HepG2 (cell line): ENCODE measurements around the gene GTF2H4. TPM values are rescaled to one million over a fixed set of nuclear protein-coding genes. Genes with fewer than 3 reads are reported as not detected.
A peak's percentile ranks its signal among the peaks of the same experiment; 100 is the strongest.

ENCODE experiments used
- ATF2 ChIP-seq: sonication (generic); formaldehyde crosslinking; IDR thresholded peaks from 2 replicates; pipeline ENCODE4 v1.4.0; 2020; ENCODE audit warnings: missing genetic modification reagents
- ATF7 ChIP-seq, 2 experiments: fragments of 450-650 bp in 1 of 2; sonication (generic) in 1 of 2; formaldehyde crosslinking in 1 of 2; IDR thresholded peaks; 2 replicates each; pipeline versions ENCODE4 v1.4.0 to v1.6.1; 2016 to 2020; ENCODE audit warnings: antibody characterized with exemption in 1 of 2, mild to moderate bottlenecking in 1 of 2, missing genetic modification reagents in 1 of 2
- BCL6 ChIP-seq: IDR thresholded peaks from 2 replicates; pipeline ENCODE4 v1.6.1; 2016; ENCODE audit warnings: missing genetic modification reagents, missing compliant biosample characterization
- ELF3 ChIP-seq: IDR thresholded peaks from 2 replicates; pipeline ENCODE4 v1.6.1; 2016; ENCODE audit warnings: missing genetic modification reagents, missing compliant biosample characterization
- HIVEP1 ChIP-seq: sonication (generic); formaldehyde crosslinking; IDR thresholded peaks from 2 replicates; pipeline ENCODE4 v1.4.0; 2020; ENCODE audit warnings: mild to moderate bottlenecking, missing genetic modification reagents
- LRRFIP1 ChIP-seq: sonication (generic); formaldehyde crosslinking; conservative IDR thresholded peaks from 2 replicates; pipeline ENCODE4 v1.4.0; 2020; ENCODE audit warnings: missing genetic modification reagents
- MAF1 ChIP-seq: sonication (generic); formaldehyde crosslinking; IDR thresholded peaks from 2 replicates; pipeline ENCODE4 v1.5.0; 2020; ENCODE audit warnings: missing genetic modification reagents, borderline replicate concordance
- MAFG ChIP-seq: sonication (generic); formaldehyde crosslinking; IDR thresholded peaks from 2 replicates; pipeline ENCODE4 v1.5.1; 2020; ENCODE audit warnings: mild to moderate bottlenecking, missing genetic modification reagents
- MEIS1 ChIP-seq: sonication (generic); formaldehyde crosslinking; IDR thresholded peaks from 2 replicates; pipeline ENCODE4 v1.9.0; 2021; ENCODE audit warnings: mild to moderate bottlenecking, missing genetic modification reagents, moderate library complexity, borderline replicate concordance
- SP4 ChIP-seq: sonication (generic); formaldehyde crosslinking; IDR thresholded peaks from 2 replicates; pipeline ENCODE4 v1.8.1; 2023; ENCODE audit warnings: mild to moderate bottlenecking, missing genetic modification reagents
- TOPORS ChIP-seq: sonication (generic); formaldehyde crosslinking; IDR thresholded peaks from 2 replicates; pipeline ENCODE4 v1.8.0; 2023; ENCODE audit warnings: mild to moderate bottlenecking, missing genetic modification reagents
- ZBTB26 ChIP-seq: IDR thresholded peaks from 2 replicates; pipeline ENCODE4 v1.6.1; 2016; ENCODE audit warnings: missing compliant biosample characterization, missing genetic modification reagents, borderline replicate concordance
- ZBTB4 ChIP-seq: sonication (generic); formaldehyde crosslinking; IDR thresholded peaks from 2 replicates; pipeline ENCODE4 v1.4.0; 2020; ENCODE audit warnings: missing genetic modification reagents, mild to moderate bottlenecking, borderline replicate concordance
- ZNF138 ChIP-seq: sonication (generic); formaldehyde crosslinking; IDR thresholded peaks from 2 replicates; pipeline ENCODE4 v1.5.0; 2020; ENCODE audit warnings: mild to moderate bottlenecking, low read depth, missing genetic modification reagents
- ZNF687 ChIP-seq: sonication (generic); formaldehyde crosslinking; IDR thresholded peaks from 2 replicates; pipeline ENCODE4 v1.5.1; 2020; ENCODE audit warnings: mild to moderate bottlenecking, missing genetic modification reagents, moderate library complexity
- ZNF775 ChIP-seq: sonication (generic); formaldehyde crosslinking; IDR thresholded peaks from 2 replicates; pipeline ENCODE4 v1.4.0; 2020; ENCODE audit warnings: missing genetic modification reagents, mild to moderate bottlenecking, moderate library complexity, borderline replicate concordance
- polyA plus RNA-seq, 8 experiments: library from polyadenylated mRNA; depleted of rRNA in 3 of 8; stranded (reverse) in 7 of 8; unstranded in 1 of 8; fragments of >200 nt; fragmentation: Illumina TruSeq in 4 of 8; extraction: Trizol in 4 of 8; gene quantifications; 2 replicates each; pipeline versions ENCODE4 v1.2.1 to v1.2.3, GENCODE V29; 2011 to 2016; ENCODE audit warnings: low read depth in 4 of 8, missing spikeins in 1 of 8, mixed read lengths in 1 of 8; ENCODE audit not compliant: insufficient read depth in 1 of 8
- total RNA-seq, 5 experiments: library from RNA; depleted of rRNA; stranded (reverse); fragments of >200 nt; fragmentation: Illumina TruSeq; extraction: Trizol; gene quantifications; 2 replicates each; pipeline ENCODE4 v1.2.3, GENCODE V29; 2016; ENCODE audit warnings: low read depth in 1 of 5

Gene GTF2H4
- total and polyA plus RNA-seq, 2 of the 13 experiments (the other 11 are each of a cell fraction or from before 2014, with no cell fraction given), result 15.9 to 49.3 TPM

- TF ChIP-seq ZNF687 (CRISPR knock-in tag) (peak; percentile 33), MEIS1 (CRISPR knock-in tag) (0 out of 2 replicates have a peak, but pooled peaks have one; percentile 51), ZNF138 (no peak), ELF3 (CRISPR knock-in tag) (peak; percentile 10; the same call in 1 of the 2 replicates), SP4 (CRISPR knock-in tag) (no peak; the same call in 1 of the 2 replicates), BCL6 (CRISPR knock-in tag) (no peak), ATF2 (no peak), ZNF775 (CRISPR knock-in tag) (no peak), MAFG (CRISPR knock-in tag) (no peak), HIVEP1 (CRISPR knock-in tag) (no peak), MAF1 (CRISPR knock-in tag) (no peak), ZBTB4 (CRISPR knock-in tag) (no peak), TOPORS (CRISPR knock-in tag) (no peak), ATF7 (IDR thresholded peaks at IDR 0.05) (no peak), ATF7 (CRISPR knock-in tag; IDR thresholded peaks at IDR 0.05) (0 out of 2 replicates have a peak, but pooled peaks have one; percentile 13), LRRFIP1 (CRISPR knock-in tag) (no peak), ZBTB26 (no peak)
These were observed 25.7 kb upstream of the GTF2H4 start (continued) for GRCh38 chr6:30882204-30882758.
